ENCODE results near the gene AP4S1. TPM values are rescaled to one million over a fixed set of nuclear protein-coding genes. Genes with fewer than 3 reads are reported as not detected.
"Not testable (repeated sequence)": the region's sequence is repeated elsewhere in the genome, so short reads cannot be mapped to it uniquely, and the experiment has no call there.

AP4S1 gene
- total and polyA plus RNA-seq, 7 donors, result 4.2 to 13.9 (median 6.0) TPM

GRCh38 chr14:31057701-31058364 is 32.4 kb downstream of the AP4S1 start:
- peaks cover 63% of the 10 kb centered on the region for H3K4me1 ChIP-seq
- intact Hi-C loops (cut with DNase I), result loop anchor here in 1 of 2 donors (2.0 kb wide), 1 partner anchor 31 kb away; the partner anchor contains the start of gene STRN3
- H3K27me3 ChIP-seq (ENCODE audit: insufficient read depth in 3 of 3, low read length in 2 of 3), result no peaks in the 10 kb centered on the region
- no peaks in the 10 kb centered on the region for H3K36me3 ChIP-seq (ENCODE audit: insufficient read depth in 1 of 2, low read depth in 1 of 2)
- WGBS, 3 donors, result 77 to 85% (median 81%) methylated on average over 12 of the region's 12 CpGs
- DNase-seq (no peak), ATAC-seq (no peak)
- TF ChIP-seq CTCF (IDR thresholded peaks at IDR 0.05), result no peak
- H3K4me3 ChIP-seq, result no peak overlapping the region
- H3K27ac ChIP-seq, result peak overlapping the region; percentile 83
- no peaks in the 10 kb centered on the region for H3K9me3 ChIP-seq

- ATAC-seq, result peak; percentile 84 to 94 (median 92)
- intact Hi-C loops (cut with DNase I), result loop anchor here in 1 of 2 donors (2.0 kb wide), 1 partner anchor 33 kb away; the partner anchor contains the start of gene STRN3
- peak; percentile 51 to 67 for DNase-seq
- no peaks in the 10 kb centered on the region for H3K27me3 ChIP-seq (ENCODE audit: insufficient read depth in 3 of 3, low read length in 2 of 3)
- H3K4me3 ChIP-seq, result no peak overlapping the region
- H3K27ac ChIP-seq, result peak overlapping the region; percentile 83
- TF ChIP-seq CTCF (IDR thresholded peaks at IDR 0.05), result no peak
- no peaks in the 10 kb centered on the region for H3K9me3 ChIP-seq
- no peaks in the 10 kb centered on the region for H3K36me3 ChIP-seq (ENCODE audit: insufficient read depth in 1 of 2, low read depth in 1 of 2)
- 22 to 47% (median 23%) methylated on average over 1 of the region's 1 CpG for WGBS, 3 donors
- H3K4me1 ChIP-seq, result peaks cover 54% of the 10 kb centered on the region
Measured at GRCh38 chr14:31059152-31059924, 33.9 kb downstream of the AP4S1 start.

GRCh38 chr14:31060253-31060875 is 34.9 kb downstream of the AP4S1 start:
- H3K9me3 ChIP-seq, result no peaks in the 10 kb centered on the region
- no peaks in the 10 kb centered on the region for H3K27me3 ChIP-seq (ENCODE audit: insufficient read depth in 3 of 3, low read length in 2 of 3)
- ATAC-seq (peak in 1 of 4 donors; percentile 17), DNase-seq (no peak)
- 84 to 89% (median 86%) methylated on average over 6 of the region's 6 CpGs for WGBS, 3 donors
- no peaks in the 10 kb centered on the region for H3K36me3 ChIP-seq (ENCODE audit: insufficient read depth in 1 of 2, low read depth in 1 of 2)
- peaks cover 50% of the 10 kb centered on the region for H3K4me1 ChIP-seq
- H3K27ac ChIP-seq, result peak overlapping the region; percentile 83
- intact Hi-C loops (cut with DNase I), result no loop called here
- no peak for TF ChIP-seq CTCF (IDR thresholded peaks at IDR 0.05)
- H3K4me3 ChIP-seq, result no peak overlapping the region

GRCh38 chr14:31062908-31063307 is 37.5 kb downstream of the AP4S1 start:
- intact Hi-C loops (cut with DNase I), result not testable (repeated sequence)

GRCh38 chr14:31068235-31068634 is 42.8 kb downstream of the AP4S1 start:
- intact Hi-C loops (cut with DNase I), result no loop called here
- H3K27ac ChIP-seq, result no peak overlapping the region
- H3K4me1 ChIP-seq, result no peaks in the 10 kb centered on the region
- no peak for TF ChIP-seq CTCF (IDR thresholded peaks at IDR 0.05)
- peaks cover 0 to 3% of the 10 kb centered on the region in 2 donors for H3K36me3 ChIP-seq (ENCODE audit: insufficient read depth in 1 of 2, low read depth in 1 of 2)
- no peaks in the 10 kb centered on the region for H3K9me3 ChIP-seq
- WGBS, 3 donors, result 40 to 83% (median 72%) methylated on average over 1 of the region's 1 CpG
- H3K27me3 ChIP-seq (ENCODE audit: insufficient read depth in 3 of 3, low read length in 2 of 3), result no peaks in the 10 kb centered on the region
- ATAC-seq (peak in 2 of 4 donors; percentile 59 to 75), DNase-seq (no peak)
- H3K4me3 ChIP-seq, result no peak overlapping the region

More at GRCh38 chr14:31062908-31063307, 37.5 kb downstream of the AP4S1 start:
- DNase-seq; H3K27me3 ChIP-seq (ENCODE audit: insufficient read depth in 3 of 3, low read length in 2 of 3); H3K9me3 ChIP-seq; H3K36me3 ChIP-seq (ENCODE audit: insufficient read depth in 1 of 2, low read depth in 1 of 2); H3K27ac ChIP-seq; H3K4me3 ChIP-seq; ATAC-seq: not testable (repeated sequence)
- peaks cover 37% of the 10 kb centered on the region for H3K4me1 ChIP-seq
- 89 to 92% (median 90%) methylated on average over 8 of the region's 8 CpGs for WGBS, 3 donors
